HCT116 (cell line): ENCODE data around the gene AQP9. TPM values are rescaled to one million over a fixed set of nuclear protein-coding genes. Genes with fewer than 3 reads are reported as not detected.

ENCODE experiments used
- ATAC-seq: fragments of 200-7000 bp; cut with Tn5 transposase; 2 replicates; pipeline ENCODE4 v1.9.1; 2020; ENCODE audit warnings: mild to moderate bottlenecking, moderate library complexity
- BruUV-seq: library from RNA; stranded (reverse); fragments of 400-500 nt; replicated peaks from 2 replicates; lab custom pipeline; 2021; lab: Mats Ljungman, UMichigan
- CTCF ChIA-PET: fragments of 300-600 bp; sonication (Branson Sonifier 250); formaldehyde crosslinking; loops from one replicate; lab custom pipeline; 2021; ENCODE audit warnings: antibody characterized with exemption; lab: Charles Lee
- POLR2A ChIA-PET: fragments of 300-600, 350-600 bp; sonication (Branson Sonifier 250); formaldehyde crosslinking; loops from one replicate; lab custom pipeline; 2021; ENCODE audit warnings: antibody characterized with exemption; lab: Charles Lee
- RAD21 ChIA-PET, 2 experiments: fragments of 300-600 bp; sonication (Branson Sonifier 250); formaldehyde crosslinking; loops; one replicate each; lab custom pipeline; 2023; ENCODE audit warnings: low total read pairs in 2 of 2; ENCODE audit not compliant: uncharacterized antibody in 2 of 2, unreplicated experiment in 2 of 2, low non-redundant PET in 1 of 2; lab: Charles Lee
- DNase-seq: peaks from one replicate; pipeline ENCODE4 v3.0.0-alpha.2; 2010; ENCODE audit warnings: low read depth, low spot score
- H2AFZ ChIP-seq: fragments of 200-600 bp; shearing (Covaris generic), sonication (generic); 2 replicates; pipeline ENCODE4 v1.6.1; 2017; ENCODE audit warnings: low read depth, mixed run types, mixed read lengths, antibody characterized with exemption, low read length; ENCODE audit not compliant: poor library complexity, severe bottlenecking
- H3K27ac ChIP-seq: 2 replicates; pipeline ENCODE4 v1.5.1; 2012; ENCODE audit warnings: low read depth, low read length
- H3K27me3 ChIP-seq: fragments of 200-600 bp; sonication (generic); 2 replicates; pipeline ENCODE4 v1.6.1; 2016; ENCODE audit warnings: mixed run types, low read length, mixed read lengths; ENCODE audit not compliant: insufficient read depth
- H3K36me3 ChIP-seq, 2 experiments: fragments of 200-500 bp in 1 of 2; fragments of 200-600 bp in 1 of 2; sonication (Bioruptor generic) in 1 of 2; sonication (generic) in 1 of 2; 2 replicates each; pipeline versions ENCODE4 v1.5.1 to v1.6.1; 2014 to 2016; ENCODE audit warnings: low read length in 2 of 2, inconsistent platforms in 1 of 2, mixed read lengths in 1 of 2, mixed run types in 1 of 2; ENCODE audit not compliant: insufficient read depth in 2 of 2, control insufficient read depth in 1 of 2
- H3K4me1 ChIP-seq, 2 experiments: fragments of 200-600 bp in 1 of 2; sonication (generic) in 1 of 2; 2 replicates each; pipeline versions ENCODE4 v1.5.1 to v1.6.1; 2012 to 2017; ENCODE audit warnings: low read length in 2 of 2, inconsistent platforms in 1 of 2, mild to moderate bottlenecking in 1 of 2, mixed read lengths in 1 of 2, mixed run types in 1 of 2, moderate library complexity in 1 of 2; ENCODE audit not compliant: insufficient read depth in 2 of 2, control insufficient read depth in 1 of 2
- H3K4me2 ChIP-seq: fragments of 200-600 bp; sonication (generic); 2 replicates; pipeline ENCODE4 v1.6.1; 2017; ENCODE audit warnings: mixed run types, low read length, mixed read lengths
- H3K4me3 ChIP-seq, 2 experiments: fragments of 200-600 bp in 1 of 2; sonication (generic) in 1 of 2; replicated peaks in 1 of 2; 2 replicates each; pipeline ENCODE4 v1.5.1; 2011 to 2016; ENCODE audit warnings: low read length in 2 of 2, control low read depth in 1 of 2, low read depth in 1 of 2, mild to moderate bottlenecking in 1 of 2, mixed read lengths in 1 of 2, mixed run types in 1 of 2
- H3K79me2 ChIP-seq: fragments of 200-600 bp; sonication (generic); 2 replicates; pipeline ENCODE4 v1.6.1; 2017; ENCODE audit warnings: mild to moderate bottlenecking, mixed run types, low read length, moderate library complexity, mixed read lengths; ENCODE audit not compliant: insufficient read depth
- H3K9ac ChIP-seq: fragments of 200-600 bp; sonication (generic); 2 replicates; pipeline ENCODE4 v1.6.1; 2016; ENCODE audit warnings: low read length, mixed read lengths
- H3K9me2 ChIP-seq: fragments of 200-600 bp; sonication (generic), shearing (Covaris generic); 2 replicates; pipeline ENCODE4 v1.6.1; 2017; ENCODE audit warnings: mixed run types, mild to moderate bottlenecking, moderate library complexity; ENCODE audit not compliant: insufficient read depth
- H3K9me3 ChIP-seq, 2 experiments: fragments of 200-500 bp in 1 of 2; fragments of 200-600 bp in 1 of 2; sonication (Bioruptor generic) in 1 of 2; sonication (generic) in 1 of 2; 2 replicates each; pipeline ENCODE4 v1.6.1; 2014 to 2017; ENCODE audit warnings: low read length in 2 of 2, mixed read lengths in 2 of 2, inconsistent platforms in 1 of 2, low read depth in 1 of 2, mild to moderate bottlenecking in 1 of 2, mixed run types in 1 of 2, moderate library complexity in 1 of 2; ENCODE audit not compliant: control insufficient read depth in 1 of 2, insufficient read depth in 1 of 2
- H4K20me1 ChIP-seq: fragments of 200-600 bp; sonication (generic), shearing (Covaris generic); 2 replicates; pipeline ENCODE4 v1.6.1; 2017; ENCODE audit warnings: mixed run types, mild to moderate bottlenecking, moderate library complexity; ENCODE audit not compliant: insufficient read depth
- CEBPB ChIP-seq: IDR thresholded peaks from 2 replicates; pipeline ENCODE4 v1.6.1; 2012; ENCODE audit warnings: low read depth
- EGR1 ChIP-seq: IDR thresholded peaks from 2 replicates; pipeline ENCODE4 v1.6.1; 2012; ENCODE audit warnings: low read depth
- EZH2 ChIP-seq: fragments of 200-600 bp; sonication (generic); IDR thresholded peaks from 2 replicates; pipeline ENCODE4 v1.6.1; 2017; ENCODE audit warnings: antibody characterized with exemption, mixed run types
- POLR2A ChIP-seq: IDR thresholded peaks from 2 replicates; pipeline ENCODE4 v1.7.0; 2011; ENCODE audit warnings: borderline replicate concordance; ENCODE audit not compliant: insufficient read depth, insufficient read length; ENCODE audit errors: extremely low read depth
- POLR2AphosphoS5 ChIP-seq: IDR thresholded peaks from 2 replicates; pipeline ENCODE4 v1.6.1; 2011; ENCODE audit warnings: mild to moderate bottlenecking, low read depth, low read length, moderate library complexity
- RAD21 ChIP-seq: IDR thresholded peaks from 2 replicates; pipeline ENCODE4 v1.6.1; 2012; ENCODE audit warnings: low read depth, mild to moderate bottlenecking
- SIN3A ChIP-seq: IDR thresholded peaks from 2 replicates; pipeline ENCODE4 v1.6.1; 2012; ENCODE audit warnings: low read depth
- SP1 ChIP-seq: IDR thresholded peaks from 2 replicates; pipeline ENCODE4 v1.6.1; 2012; ENCODE audit warnings: low read depth
- SRF ChIP-seq: IDR thresholded peaks from 2 replicates; pipeline ENCODE4 v1.6.1; 2012; ENCODE audit warnings: low read depth
- TCF7L2 ChIP-seq: IDR thresholded peaks from 2 replicates; pipeline ENCODE4 v1.7.0; 2011; ENCODE audit warnings: borderline replicate concordance, inconsistent platforms; ENCODE audit not compliant: insufficient read depth, insufficient read length; ENCODE audit errors: extremely low read depth
- YY1 ChIP-seq: IDR thresholded peaks from 2 replicates; pipeline ENCODE4 v1.6.1; 2011; ENCODE audit warnings: low read length, low read depth, moderate library complexity, mild to moderate bottlenecking; ENCODE audit not compliant: insufficient replicate concordance; ENCODE audit errors: extremely low read depth
- ZFX ChIP-seq: fragments of 450-650 bp; IDR thresholded peaks from 2 replicates; pipeline ENCODE4 v1.6.1; 2017
- ZNF274 ChIP-seq: fragments of 200-500 bp; sonication (Bioruptor generic); IDR thresholded peaks from 2 replicates; pipeline ENCODE4 v1.6.1; 2014; ENCODE audit warnings: mild to moderate bottlenecking, low read depth, low read length, inconsistent platforms
- intact Hi-C: fragments of 100-400 bp; cut with micrococcal nuclease; formaldehyde crosslinking; loops from 2 replicates; pipeline ENCODE4 v1.10.0; 2022
- total RNA-seq: library from RNA; stranded (reverse); gene quantifications from one replicate; pipeline ENCODE4 v1.2.1, GENCODE V29; 2021; ENCODE audit not compliant: unreplicated experiment
- TF ChIP-seq, protein P1 (sequence below): IDR thresholded peaks from 2 replicates; pipeline ENCODE4 v1.6.1; 2012; ENCODE audit warnings: low read depth
- TF ChIP-seq, protein P2 (sequence below), 3 experiments: fragments of 200-600 bp in 1 of 3; sonication (generic) in 1 of 3; IDR thresholded peaks in 2 of 3; conservative IDR thresholded peaks in 1 of 3; 2 replicates each; pipeline ENCODE4 v1.5.1; 2012 to 2017; ENCODE audit warnings: low read depth in 2 of 3, low read length in 2 of 3, antibody characterized with exemption in 1 of 3, borderline replicate concordance in 1 of 3, control low read depth in 1 of 3, mild to moderate bottlenecking in 1 of 3, mixed read lengths in 1 of 3, mixed run types in 1 of 3, moderate library complexity in 1 of 3; ENCODE audit not compliant: insufficient read depth in 1 of 3
- TF ChIP-seq, protein P3 (sequence below): IDR thresholded peaks from 2 replicates; pipeline ENCODE4 v1.6.1; 2011; ENCODE audit warnings: mild to moderate bottlenecking, low read length, moderate library complexity; ENCODE audit not compliant: insufficient replicate concordance; ENCODE audit errors: extremely low read depth
- TF ChIP-seq, protein P4 (sequence below): IDR thresholded peaks from 2 replicates; pipeline ENCODE4 v1.6.1; 2012

Gene AQP9
- total RNA-seq, 1 experiment from 2014 or later = 0.12 TPM

DNA sequence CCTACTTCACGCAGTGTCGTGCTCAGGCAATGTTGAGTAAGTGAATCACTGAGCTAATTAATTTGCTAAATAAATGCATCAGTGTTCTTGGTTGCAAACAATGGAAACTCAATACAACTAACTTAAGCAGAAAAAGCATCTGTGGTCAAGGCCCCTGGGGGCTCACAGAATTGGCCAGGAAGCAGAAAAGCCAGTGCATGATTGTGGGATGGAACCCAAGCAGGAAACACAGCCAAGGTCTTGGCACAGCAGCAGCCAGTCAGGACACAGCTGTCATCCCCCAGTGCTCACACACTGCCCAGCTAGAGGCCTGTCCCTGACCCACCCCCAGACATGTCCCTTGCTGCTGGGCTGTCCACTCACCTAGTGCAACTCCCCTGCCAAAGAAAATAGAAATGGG, 85.9 kb downstream of the AQP9 start:
- Histone ChIP-seq H3K27ac (no peak overlapping the region), H4K20me1 (no peaks in the 10 kb centered on the region), H3K79me2 (no peaks in the 10 kb centered on the region), H3K36me3 (no peaks in the 10 kb centered on the region), H3K27me3 (no peaks in the 10 kb centered on the region), H2AFZ (no peak overlapping the region), H3K4me3 (no peak overlapping the region), H3K9me2 (no peaks in the 10 kb centered on the region), H3K4me2 (no peak overlapping the region), H3K4me1 (peaks cover 2 to 7% of the 10 kb centered on the region in 2 experiments; a peak in 1 of 4 replicates), H3K9ac (no peak overlapping the region), H3K9me3 (no peaks in the 10 kb centered on the region)
- DNase-seq (no peak), ATAC-seq (no peak)
- intact Hi-C loops = loop anchor here (10.0 kb wide), 3 partner anchors 631 to 911 kb away; no protein-coding TSS in a partner anchor
- ChIA-PET POLR2A (no interaction called here), CTCF (no interaction called here), RAD21 (no interaction called here)
- TF ChIP-seq RAD21 (no peak), ZFX (no peak), POLR2AphosphoS5 (no peak), YY1 (no peak), EGR1 (no peak), ZNF274 (no peak), POLR2A (no peak), SIN3A (no peak), SP1 (no peak), SRF (no peak), CEBPB (no peak), EZH2 (no peak), TCF7L2 (no peak)
- TF ChIP-seq, protein P1, sequence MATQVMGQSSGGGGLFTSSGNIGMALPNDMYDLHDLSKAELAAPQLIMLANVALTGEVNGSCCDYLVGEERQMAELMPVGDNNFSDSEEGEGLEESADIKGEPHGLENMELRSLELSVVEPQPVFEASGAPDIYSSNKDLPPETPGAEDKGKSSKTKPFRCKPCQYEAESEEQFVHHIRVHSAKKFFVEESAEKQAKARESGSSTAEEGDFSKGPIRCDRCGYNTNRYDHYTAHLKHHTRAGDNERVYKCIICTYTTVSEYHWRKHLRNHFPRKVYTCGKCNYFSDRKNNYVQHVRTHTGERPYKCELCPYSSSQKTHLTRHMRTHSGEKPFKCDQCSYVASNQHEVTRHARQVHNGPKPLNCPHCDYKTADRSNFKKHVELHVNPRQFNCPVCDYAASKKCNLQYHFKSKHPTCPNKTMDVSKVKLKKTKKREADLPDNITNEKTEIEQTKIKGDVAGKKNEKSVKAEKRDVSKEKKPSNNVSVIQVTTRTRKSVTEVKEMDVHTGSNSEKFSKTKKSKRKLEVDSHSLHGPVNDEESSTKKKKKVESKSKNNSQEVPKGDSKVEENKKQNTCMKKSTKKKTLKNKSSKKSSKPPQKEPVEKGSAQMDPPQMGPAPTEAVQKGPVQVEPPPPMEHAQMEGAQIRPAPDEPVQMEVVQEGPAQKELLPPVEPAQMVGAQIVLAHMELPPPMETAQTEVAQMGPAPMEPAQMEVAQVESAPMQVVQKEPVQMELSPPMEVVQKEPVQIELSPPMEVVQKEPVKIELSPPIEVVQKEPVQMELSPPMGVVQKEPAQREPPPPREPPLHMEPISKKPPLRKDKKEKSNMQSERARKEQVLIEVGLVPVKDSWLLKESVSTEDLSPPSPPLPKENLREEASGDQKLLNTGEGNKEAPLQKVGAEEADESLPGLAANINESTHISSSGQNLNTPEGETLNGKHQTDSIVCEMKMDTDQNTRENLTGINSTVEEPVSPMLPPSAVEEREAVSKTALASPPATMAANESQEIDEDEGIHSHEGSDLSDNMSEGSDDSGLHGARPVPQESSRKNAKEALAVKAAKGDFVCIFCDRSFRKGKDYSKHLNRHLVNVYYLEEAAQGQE = no peak
- TF ChIP-seq, protein P2, sequence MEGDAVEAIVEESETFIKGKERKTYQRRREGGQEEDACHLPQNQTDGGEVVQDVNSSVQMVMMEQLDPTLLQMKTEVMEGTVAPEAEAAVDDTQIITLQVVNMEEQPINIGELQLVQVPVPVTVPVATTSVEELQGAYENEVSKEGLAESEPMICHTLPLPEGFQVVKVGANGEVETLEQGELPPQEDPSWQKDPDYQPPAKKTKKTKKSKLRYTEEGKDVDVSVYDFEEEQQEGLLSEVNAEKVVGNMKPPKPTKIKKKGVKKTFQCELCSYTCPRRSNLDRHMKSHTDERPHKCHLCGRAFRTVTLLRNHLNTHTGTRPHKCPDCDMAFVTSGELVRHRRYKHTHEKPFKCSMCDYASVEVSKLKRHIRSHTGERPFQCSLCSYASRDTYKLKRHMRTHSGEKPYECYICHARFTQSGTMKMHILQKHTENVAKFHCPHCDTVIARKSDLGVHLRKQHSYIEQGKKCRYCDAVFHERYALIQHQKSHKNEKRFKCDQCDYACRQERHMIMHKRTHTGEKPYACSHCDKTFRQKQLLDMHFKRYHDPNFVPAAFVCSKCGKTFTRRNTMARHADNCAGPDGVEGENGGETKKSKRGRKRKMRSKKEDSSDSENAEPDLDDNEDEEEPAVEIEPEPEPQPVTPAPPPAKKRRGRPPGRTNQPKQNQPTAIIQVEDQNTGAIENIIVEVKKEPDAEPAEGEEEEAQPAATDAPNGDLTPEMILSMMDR (IDR thresholded peaks at IDR 0.05 in 2 of 3, conservative IDR thresholded peaks at IDR 0.05 in 1 of 3; ENCODE audit: borderline replicate concordance in 1 of 3, insufficient read depth in 1 of 3, low read depth in 2 of 3, low read length in 2 of 3) = no peak
- TF ChIP-seq, protein P3, sequence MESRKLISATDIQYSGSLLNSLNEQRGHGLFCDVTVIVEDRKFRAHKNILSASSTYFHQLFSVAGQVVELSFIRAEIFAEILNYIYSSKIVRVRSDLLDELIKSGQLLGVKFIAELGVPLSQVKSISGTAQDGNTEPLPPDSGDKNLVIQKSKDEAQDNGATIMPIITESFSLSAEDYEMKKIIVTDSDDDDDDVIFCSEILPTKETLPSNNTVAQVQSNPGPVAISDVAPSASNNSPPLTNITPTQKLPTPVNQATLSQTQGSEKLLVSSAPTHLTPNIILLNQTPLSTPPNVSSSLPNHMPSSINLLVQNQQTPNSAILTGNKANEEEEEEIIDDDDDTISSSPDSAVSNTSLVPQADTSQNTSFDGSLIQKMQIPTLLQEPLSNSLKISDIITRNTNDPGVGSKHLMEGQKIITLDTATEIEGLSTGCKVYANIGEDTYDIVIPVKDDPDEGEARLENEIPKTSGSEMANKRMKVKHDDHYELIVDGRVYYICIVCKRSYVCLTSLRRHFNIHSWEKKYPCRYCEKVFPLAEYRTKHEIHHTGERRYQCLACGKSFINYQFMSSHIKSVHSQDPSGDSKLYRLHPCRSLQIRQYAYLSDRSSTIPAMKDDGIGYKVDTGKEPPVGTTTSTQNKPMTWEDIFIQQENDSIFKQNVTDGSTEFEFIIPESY = no peak
- TF ChIP-seq, protein P4, sequence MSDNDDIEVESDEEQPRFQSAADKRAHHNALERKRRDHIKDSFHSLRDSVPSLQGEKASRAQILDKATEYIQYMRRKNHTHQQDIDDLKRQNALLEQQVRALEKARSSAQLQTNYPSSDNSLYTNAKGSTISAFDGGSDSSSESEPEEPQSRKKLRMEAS = no peak
- BruUV-seq = no TSS peak
